GM21423 (cell line): ENCODE measurements around the gene ETV2.
"Not testable (repeated sequence)": the region's sequence is repeated elsewhere in the genome, so short reads cannot be mapped to it uniquely, and the experiment has no call there.

ENCODE experiments used
- ATAC-seq: cut with Tn5 transposase; IDR thresholded peaks from one replicate; pipeline ENCODE4 v1.9.1; 2021; ENCODE audit warnings: mild to moderate bottlenecking, moderate library complexity; ENCODE audit not compliant: unreplicated experiment

Gene ETV2

GRCh38 chr19:35641515-35642151 is at the start of gene ETV2:
Gene ETV2, plus strand, starts transcription at chr19:35641745. Its CDS starts 716 bp downstream, at chr19:35642461.
- ATAC-seq: no peak

- ATAC-seq: no peak
Observed at GRCh38 chr19:35592226-35592625, 49.3 kb upstream of the ETV2 start.

GRCh38 chr19:35595026-35595425 is 46.5 kb upstream of the ETV2 start:
- not testable (repeated sequence) for ATAC-seq

GRCh38 chr19:35595928-35596327 is 45.6 kb upstream of the ETV2 start:
- ATAC-seq: no peak

GRCh38 chr19:35596366-35596999 is 45.1 kb upstream of the ETV2 start:
- ATAC-seq: no peak

GRCh38 chr19:35601971-35602370 is 39.6 kb upstream of the ETV2 start:
- no peak for ATAC-seq

- not testable (repeated sequence) for ATAC-seq
Observed at GRCh38 chr19:35604436-35604835, 37.1 kb upstream of the ETV2 start.

GRCh38 chr19:35607170-35607569 is 34.4 kb upstream of the ETV2 start:
- ATAC-seq: not testable (repeated sequence)

- no peak for ATAC-seq
Observed at GRCh38 chr19:35607661-35608060, 33.9 kb upstream of the ETV2 start.

- ATAC-seq: no peak
Observed at GRCh38 chr19:35608251-35608650, 33.3 kb upstream of the ETV2 start.

GRCh38 chr19:35609851-35610353 is 31.6 kb upstream of the ETV2 start:
- ATAC-seq: peak; percentile 44

GRCh38 chr19:35612224-35612558 is 29.4 kb upstream of the ETV2 start:
- ATAC-seq: no peak

GRCh38 chr19:35612559-35613321 is 28.8 kb upstream of the ETV2 start, which contains the start of gene HAUS5:
Gene HAUS5, plus strand, starts transcription at chr19:35612735. Its CDS starts 60 bp downstream, at chr19:35612795.
- peak; percentile 75 for ATAC-seq

GRCh38 chr19:35613574-35613973 is 28.0 kb upstream of the ETV2 start:
- ATAC-seq: no peak

- no peak for ATAC-seq
Observed at GRCh38 chr19:35615036-35615435, 26.5 kb upstream of the ETV2 start.

- ATAC-seq: no peak
Observed at GRCh38 chr19:35618857-35619256, 22.7 kb upstream of the ETV2 start.

- no peak for ATAC-seq
Observed at GRCh38 chr19:35619290-35619923, 22.1 kb upstream of the ETV2 start.

- ATAC-seq: no peak
Observed at GRCh38 chr19:35620001-35620400, 21.5 kb upstream of the ETV2 start.

- ATAC-seq: no peak
Observed at GRCh38 chr19:35621708-35622107, 19.8 kb upstream of the ETV2 start.

GRCh38 chr19:35622750-35623149 is 18.8 kb upstream of the ETV2 start:
- no peak for ATAC-seq

GRCh38 chr19:35623327-35624010 is 18.1 kb upstream of the ETV2 start:
- ATAC-seq: no peak
